SU-DHL-6 (cell line): ENCODE measurements around the gene HS6ST3.

Experiments
- CTCF ChIP-seq: fragments of 200-600 bp; sonication (generic); IDR thresholded peaks from one replicate; pipeline ENCODE4 v1.5.1; 2017; ENCODE audit warnings: antibody characterized with exemption, mild to moderate bottlenecking, low read length, moderate library complexity; ENCODE audit not compliant: insufficient read depth, poor library complexity, severe bottlenecking
- EZH2phosphoT487 ChIP-seq: fragments of 200-600 bp; sonication (generic), shearing (Covaris generic); conservative IDR thresholded peaks from 2 replicates; pipeline ENCODE4 v1.6.1; 2018; ENCODE audit warnings: mild to moderate bottlenecking, antibody characterized with exemption, low read length, moderate library complexity, mixed read lengths

GRCh38 chr13:96428911-96429310, 339.0 kb downstream of the HS6ST3 start:
- TF ChIP-seq CTCF (no peak), EZH2phosphoT487 (no peak)
